ENCODE measurements around the gene THADA.

GRCh38 chr2:43436431-43436830 lies 159.4 kb downstream of the THADA start:
- TF ChIP-seq, protein P1, sequence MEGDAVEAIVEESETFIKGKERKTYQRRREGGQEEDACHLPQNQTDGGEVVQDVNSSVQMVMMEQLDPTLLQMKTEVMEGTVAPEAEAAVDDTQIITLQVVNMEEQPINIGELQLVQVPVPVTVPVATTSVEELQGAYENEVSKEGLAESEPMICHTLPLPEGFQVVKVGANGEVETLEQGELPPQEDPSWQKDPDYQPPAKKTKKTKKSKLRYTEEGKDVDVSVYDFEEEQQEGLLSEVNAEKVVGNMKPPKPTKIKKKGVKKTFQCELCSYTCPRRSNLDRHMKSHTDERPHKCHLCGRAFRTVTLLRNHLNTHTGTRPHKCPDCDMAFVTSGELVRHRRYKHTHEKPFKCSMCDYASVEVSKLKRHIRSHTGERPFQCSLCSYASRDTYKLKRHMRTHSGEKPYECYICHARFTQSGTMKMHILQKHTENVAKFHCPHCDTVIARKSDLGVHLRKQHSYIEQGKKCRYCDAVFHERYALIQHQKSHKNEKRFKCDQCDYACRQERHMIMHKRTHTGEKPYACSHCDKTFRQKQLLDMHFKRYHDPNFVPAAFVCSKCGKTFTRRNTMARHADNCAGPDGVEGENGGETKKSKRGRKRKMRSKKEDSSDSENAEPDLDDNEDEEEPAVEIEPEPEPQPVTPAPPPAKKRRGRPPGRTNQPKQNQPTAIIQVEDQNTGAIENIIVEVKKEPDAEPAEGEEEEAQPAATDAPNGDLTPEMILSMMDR (IDR thresholded peaks at IDR 0.05): no peak
- no peak for TF ChIP-seq EP300 (IDR thresholded peaks at IDR 0.05)
